ENCODE measurements around the gene RPS15. TPM values are rescaled to one million over a fixed set of nuclear protein-coding genes. Genes with fewer than 3 reads are reported as not detected.
A peak's percentile ranks its signal among the peaks of the same experiment; 100 is the strongest.
"Not testable (repeated sequence)": the region's sequence is repeated elsewhere in the genome, so short reads cannot be mapped to it uniquely, and the experiment has no call there.

The RPS15 gene
- total RNA-seq, 1 experiment from 2014 or later: 1,189 TPM

DNA sequence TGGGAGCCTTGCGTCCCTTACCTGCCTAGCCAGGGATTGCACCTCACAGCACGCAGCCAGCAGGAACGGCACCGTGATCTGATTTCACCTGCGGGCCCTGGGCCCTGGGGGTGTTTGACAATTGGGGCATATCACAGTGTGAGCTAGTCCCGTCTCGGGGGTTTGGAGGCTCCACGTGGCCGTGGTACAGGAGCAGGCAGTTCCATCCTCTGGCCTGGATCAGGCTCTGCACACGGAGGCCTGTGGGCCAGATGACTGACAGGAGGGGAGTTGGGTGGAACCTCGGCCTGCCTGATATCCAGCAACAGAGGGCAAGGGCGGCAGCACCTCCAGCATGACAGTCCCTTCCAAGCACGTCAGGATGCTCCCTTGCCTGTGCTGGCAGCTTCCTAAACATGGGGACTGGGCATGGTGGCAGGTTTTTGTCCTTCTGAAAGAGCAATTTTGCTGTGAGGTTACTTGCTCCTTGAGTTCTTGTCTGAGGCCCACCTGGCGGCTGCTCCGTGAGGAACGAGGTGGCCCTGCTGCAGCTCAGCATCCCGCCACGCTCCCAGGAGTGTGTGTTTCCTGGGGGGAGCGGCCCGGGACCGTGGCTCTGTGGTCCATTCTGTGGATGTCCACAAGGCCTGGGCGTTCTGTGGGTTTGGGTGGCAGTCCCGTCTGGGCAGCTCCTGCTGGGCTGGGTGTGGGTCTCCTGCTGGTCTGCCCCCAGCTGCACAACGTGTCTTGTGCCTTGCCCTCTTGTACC, 6.3 kb upstream of the RPS15 start:
- DNase-seq (ENCODE audit: extremely low read depth, low read depth): no peak

DNA sequence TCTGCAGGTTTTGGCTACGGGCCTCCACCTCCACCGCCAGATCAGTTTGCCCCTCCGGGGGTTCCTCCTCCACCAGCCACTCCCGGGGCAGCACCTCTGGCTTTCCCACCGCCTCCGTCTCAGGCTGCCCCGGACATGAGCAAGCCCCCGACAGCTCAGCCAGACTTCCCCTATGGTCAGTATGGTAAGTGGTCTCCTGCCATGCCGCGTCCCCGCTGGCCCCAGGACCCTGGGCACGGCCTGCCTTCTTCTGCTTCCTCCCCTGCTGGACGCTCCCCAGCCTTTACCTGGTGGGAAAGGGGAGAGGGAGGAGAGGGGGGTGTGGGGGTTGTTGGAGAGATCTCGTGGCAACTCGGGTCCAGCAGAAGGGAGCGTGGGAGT, 5.7 kb upstream of the RPS15 start:
- DNase-seq (ENCODE audit: extremely low read depth, low read depth): no peak

GRCh38 chr19:1433119-1434039, 4.8 kb upstream of the RPS15 start:
- no peak for DNase-seq (ENCODE audit: extremely low read depth, low read depth)

DNA sequence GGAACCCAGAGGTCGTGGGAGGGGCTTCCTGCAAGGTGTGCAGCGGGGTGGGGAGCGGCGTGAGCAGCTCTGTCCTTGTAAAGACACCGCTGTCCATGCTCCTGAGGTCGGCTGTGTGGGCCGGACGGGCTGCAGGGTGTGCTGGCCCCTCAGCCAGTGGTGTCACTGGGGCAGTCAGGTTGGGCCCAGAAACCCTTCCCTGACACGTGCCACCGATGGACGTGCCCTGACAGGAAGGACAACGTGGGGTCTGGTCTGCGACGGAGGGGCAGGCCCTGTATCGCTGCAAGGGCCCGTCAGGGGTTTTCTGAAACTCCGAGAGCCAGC, 4.2 kb upstream of the RPS15 start:
- no peak for DNase-seq (ENCODE audit: extremely low read depth, low read depth)

GRCh38 chr19:1434577-1435060, 3.6 kb upstream of the RPS15 start:
- no peak for DNase-seq (ENCODE audit: extremely low read depth, low read depth)

GRCh38 chr19:1435378-1435989, 2.7 kb upstream of the RPS15 start:
- no peak for DNase-seq (ENCODE audit: extremely low read depth, low read depth)

DNA sequence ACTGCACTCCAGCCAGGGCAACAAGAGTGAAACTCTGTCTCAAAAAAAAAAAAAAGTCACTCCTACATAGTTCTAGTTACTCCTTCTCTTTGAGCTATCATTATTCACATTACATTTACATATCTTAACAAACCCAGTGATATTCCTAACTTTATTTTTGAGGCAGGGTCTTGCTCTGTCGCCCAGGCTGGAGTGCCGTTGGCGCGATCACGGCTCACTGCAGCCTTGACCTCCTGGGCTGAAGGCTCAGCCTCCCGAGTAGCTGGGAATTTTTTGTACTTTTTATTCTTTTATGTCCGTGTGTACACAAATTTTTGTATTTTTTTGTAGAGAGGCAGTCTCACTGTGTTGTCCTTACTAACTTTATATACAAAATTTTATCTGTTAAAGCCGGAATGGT, 587 bp upstream of the RPS15 start:
- DNase-seq (ENCODE audit: extremely low read depth, low read depth): no peak

GRCh38 chr19:1438933-1439354, 748 bp downstream of the RPS15 start:
- DNase-seq (ENCODE audit: extremely low read depth, low read depth): no peak

GRCh38 chr19:1439525-1440417, 1.6 kb downstream of the RPS15 start:
- not testable (repeated sequence) for DNase-seq (ENCODE audit: extremely low read depth, low read depth)

DNA sequence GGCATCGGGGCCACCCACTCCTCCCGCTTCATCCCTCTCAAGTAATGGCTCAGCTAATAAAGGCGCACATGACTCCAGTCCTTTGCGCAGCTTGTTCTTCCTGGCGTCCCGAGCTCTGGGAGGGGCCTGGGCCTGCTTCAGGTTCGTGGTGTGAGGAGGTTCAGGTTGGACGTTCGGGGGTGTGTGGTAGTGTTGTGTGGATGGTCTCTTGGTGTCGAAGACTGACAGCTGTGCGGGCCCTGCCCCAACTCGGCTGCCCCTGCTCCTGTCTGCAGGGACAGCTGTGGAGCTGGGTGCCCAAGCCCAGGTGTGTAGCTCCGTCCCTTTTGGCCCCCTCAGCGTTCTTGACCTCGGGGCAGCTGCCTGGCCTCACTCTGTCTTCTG, 2.2 kb downstream of the RPS15 start:
- DNase-seq (ENCODE audit: extremely low read depth, low read depth): no peak

DNA sequence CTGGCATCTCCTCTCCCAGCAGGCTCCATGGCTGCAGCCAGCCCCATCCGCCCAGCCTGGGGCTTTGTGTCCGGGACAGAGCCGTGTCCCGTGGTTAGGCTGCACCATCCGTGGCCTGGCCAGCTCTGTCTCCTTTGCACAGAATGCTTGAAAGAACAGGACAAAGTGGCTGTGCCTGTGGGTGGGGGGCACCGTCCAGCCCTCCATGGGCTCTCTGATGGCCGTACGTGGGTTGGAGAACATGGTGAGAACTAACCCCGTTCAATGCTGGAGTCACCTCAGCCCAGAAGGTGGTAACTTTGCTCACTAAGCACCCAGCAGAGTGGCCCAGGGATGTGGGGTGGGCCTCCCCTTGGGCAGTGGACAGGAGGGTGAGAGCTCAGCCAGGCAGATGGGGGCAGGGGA, 2.8 kb downstream of the RPS15 start:
- no peak for DNase-seq (ENCODE audit: extremely low read depth, low read depth)

GRCh38 chr19:1441677-1442438, 3.7 kb downstream of the RPS15 start:
- DNase-seq (ENCODE audit: extremely low read depth, low read depth): no peak

GRCh38 chr19:1445185-1445931, 7.2 kb downstream of the RPS15 start:
- DNase-seq (ENCODE audit: extremely low read depth, low read depth): peak; percentile 43

- DNase-seq (ENCODE audit: extremely low read depth, low read depth): no peak
These were observed 7.9 kb downstream of the RPS15 start for GRCh38 chr19:1445932-1446712.

GRCh38 chr19:1446713-1447481, 8.7 kb downstream of the RPS15 start:
- no peak for DNase-seq (ENCODE audit: extremely low read depth, low read depth)

DNA sequence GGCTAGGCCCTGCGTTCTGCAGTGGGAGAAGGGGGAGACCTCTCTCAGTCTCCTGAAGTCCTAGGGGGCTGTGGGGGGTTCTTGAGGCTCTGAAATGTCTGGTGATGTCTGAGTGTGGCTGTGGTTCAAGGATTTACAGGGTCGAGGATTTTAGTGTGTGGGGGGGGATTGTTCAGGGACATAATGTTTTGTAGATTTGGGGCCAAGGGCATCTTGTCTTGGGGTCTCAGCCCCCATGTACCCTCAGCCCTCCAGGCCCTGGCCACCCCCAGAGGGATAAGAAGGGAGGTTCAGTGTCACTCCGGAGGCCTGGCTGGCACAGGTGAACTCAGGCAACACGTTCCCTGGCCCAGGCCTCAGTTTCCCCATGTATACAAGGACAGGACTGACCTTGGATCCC, 9.3 kb downstream of the RPS15 start:
- DNase-seq (ENCODE audit: extremely low read depth, low read depth): no peak

GRCh38 chr19:1447944-1448343, 9.7 kb downstream of the RPS15 start:
- no peak for DNase-seq (ENCODE audit: extremely low read depth, low read depth)
